Right kidney (tissue), 9 donors: Measurements from ENCODE around the gene PRR23A.
"Not testable (repeated sequence)": the region's sequence is repeated elsewhere in the genome, so short reads cannot be mapped to it uniquely, and the experiment has no call there.

Experiments
- DNase-seq: peaks from one replicate; pipeline ENCODE4 v3.0.0-alpha.2; 2016
- long read RNA-seq, 8 donors: transcript quantifications; one replicate each; lab custom pipeline, GENCODE V29; 2026

Gene PRR23A
- long read RNA-seq, donor 1, result 0 reads
- long read RNA-seq, donor 2, result 0 reads
- long read RNA-seq, donor 3, result 0 reads
- long read RNA-seq, donor 4, result 0 reads
- long read RNA-seq, donor 5, result 0 reads
- long read RNA-seq, donor 6, result 0 reads
- long read RNA-seq, donor 7, result 0 reads
- long read RNA-seq, donor 8, result 0 reads

DNA sequence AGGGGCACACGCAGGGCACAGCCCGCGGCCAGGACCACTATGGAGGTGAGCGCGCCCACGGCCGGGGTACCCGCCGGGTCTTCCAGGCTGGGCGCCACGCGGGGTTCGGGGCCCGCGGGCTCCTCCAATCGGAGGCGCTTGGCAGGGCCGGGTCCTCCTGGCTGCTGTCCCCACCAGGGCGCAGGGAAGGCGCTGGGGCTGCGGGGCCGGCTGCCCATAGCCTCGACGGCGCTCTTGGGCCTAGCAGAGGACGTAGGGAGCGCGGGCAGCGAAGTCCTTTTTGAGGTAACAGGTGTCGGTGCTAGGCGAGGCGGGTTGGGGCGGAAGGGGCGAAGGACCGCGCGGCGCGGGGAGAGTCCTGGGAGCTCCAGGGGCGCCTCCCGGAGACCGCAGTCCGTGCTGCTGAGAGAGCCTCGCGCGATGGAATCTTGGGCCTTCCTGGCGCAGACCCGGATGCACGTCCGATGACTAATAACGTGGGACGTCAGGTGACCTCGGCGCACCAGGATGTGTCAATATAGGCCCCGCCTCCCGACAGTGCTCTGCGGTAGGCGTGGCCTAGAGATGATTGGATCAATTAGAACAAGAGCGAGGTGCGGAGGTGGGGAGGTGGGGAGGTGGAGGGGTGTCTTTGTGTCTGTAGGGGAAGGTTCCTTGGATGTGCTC is at the start of gene PRR23A:
Gene PRR23A (minus strand): TSS at position 218 of the 666 bp plus-strand sequence. CDS start 0 bp downstream, at position 218.
- no peak for DNase-seq

DNA sequence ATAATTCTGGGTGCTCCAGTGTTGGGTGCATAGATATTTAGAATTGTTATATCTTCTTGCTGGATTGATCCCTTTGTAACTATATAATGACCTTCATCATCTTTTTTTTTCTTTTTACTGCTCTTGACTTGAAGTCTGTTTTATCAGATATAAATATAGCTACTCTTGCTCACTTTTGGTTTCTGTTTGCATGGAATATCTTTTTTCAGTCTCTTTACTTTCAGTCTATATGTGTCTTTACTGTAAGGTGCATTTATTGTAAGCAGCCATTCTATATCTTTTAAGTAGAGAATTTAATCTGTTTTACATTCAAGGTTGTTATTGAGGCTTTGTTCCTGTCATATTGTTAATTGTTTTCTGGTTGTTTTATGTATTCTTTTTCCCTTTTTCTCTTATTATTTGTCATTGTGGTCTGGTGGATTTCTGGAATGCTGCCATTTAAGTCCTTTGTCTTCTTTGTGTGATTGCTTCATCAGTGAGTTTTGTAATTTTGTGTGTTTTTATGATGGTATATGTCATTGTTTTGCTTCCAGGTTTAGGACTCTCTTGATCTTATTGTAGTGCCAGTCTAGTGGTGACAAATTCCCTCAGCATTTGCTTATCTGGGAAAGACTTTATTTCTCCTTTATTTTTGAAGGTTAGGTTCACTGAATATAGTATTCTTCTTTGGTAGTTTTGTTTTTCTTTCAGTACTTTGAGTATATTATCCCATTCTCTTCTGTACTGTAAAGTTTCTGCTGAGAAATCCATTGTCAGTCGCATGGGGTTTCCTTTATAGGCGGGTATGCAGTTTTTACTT is 46.9 kb upstream of the PRR23A start:
- no peak for DNase-seq

DNA sequence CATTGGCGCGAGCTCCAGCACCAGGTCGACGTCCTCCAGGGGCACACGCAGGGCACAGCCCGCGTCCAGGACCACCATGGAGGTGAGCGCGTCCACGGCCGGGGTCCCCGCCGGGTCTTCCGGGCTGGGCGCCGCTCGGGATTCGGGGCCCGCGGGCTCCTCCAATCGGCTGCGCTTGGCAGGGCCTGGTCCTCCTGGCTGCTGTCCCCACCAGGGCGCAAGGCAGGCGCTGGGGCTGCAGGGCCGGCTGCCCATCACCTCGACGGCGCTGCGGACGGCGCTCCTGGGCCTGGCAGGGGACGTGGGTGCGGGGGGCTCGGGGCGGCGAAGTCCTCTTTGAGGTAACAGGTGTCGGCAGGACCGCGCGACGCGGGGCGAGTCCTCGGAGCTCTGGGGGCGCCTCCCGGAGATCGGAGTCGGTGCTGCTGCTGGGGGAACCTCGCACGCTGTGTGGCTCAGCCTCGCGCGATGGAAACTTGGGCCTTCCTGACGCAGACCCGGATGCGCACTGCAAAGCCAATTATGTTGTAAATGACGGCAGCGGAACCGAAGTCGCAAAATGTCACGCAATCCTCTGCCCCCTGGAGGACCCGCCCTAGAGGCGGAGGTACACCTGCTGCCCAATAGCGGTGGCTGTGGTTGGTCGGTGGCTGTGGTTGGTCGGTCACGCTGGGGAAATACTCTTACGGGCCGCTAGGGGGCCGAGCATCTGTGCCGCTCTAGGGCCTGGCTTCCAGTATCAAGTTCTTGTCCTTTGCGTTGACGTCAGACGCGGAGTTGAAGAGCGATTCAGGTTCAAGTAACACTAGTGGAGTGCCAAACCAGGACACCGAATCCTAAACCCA is 38.5 kb upstream of the PRR23A start, which contains the start of gene PRR23C:
Gene PRR23C (minus strand): TSS at position 527 of the 845 bp plus-strand sequence. CDS start 272 bp downstream, at position 255.
- no peak for DNase-seq

DNA sequence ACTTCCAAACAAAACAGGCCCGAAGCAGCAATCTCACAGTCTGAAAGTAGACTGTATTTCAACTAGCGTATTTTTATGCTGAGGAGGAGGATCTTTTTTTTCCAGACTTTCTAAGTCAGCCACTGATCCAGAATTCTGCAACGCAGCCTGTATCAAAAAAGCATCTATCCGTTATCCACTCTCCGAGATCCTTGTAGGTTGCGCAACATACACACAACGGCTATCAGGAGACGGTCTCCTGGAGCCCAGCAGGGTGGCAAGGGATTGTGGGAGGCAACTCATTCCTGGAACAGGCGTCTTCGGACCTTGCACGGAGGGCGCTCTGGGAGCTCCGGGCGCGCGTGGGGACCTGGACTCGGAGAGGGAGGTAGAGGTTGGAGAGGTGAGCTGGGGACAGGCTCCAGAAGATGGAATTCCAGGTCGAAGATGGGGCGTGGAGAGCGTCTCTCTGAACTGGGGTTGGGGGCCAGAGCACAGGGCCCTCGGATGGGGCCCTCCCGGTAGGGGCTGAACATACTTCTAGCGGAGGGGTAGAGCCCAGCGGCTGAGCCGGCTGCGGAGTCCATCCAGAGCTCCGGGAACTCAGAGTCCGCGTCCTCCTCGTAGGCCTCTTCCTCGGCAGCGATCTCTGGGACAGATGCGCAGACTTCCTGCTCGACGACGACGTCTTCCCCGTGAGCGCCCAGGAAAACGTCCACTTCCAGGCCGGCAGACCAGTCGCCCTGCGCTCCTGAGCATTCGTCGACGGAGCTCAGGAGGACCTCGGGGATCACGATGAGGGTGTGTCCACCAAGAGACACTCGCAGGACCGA is 37.7 kb upstream of the PRR23A start:
- DNase-seq, result no peak

DNA sequence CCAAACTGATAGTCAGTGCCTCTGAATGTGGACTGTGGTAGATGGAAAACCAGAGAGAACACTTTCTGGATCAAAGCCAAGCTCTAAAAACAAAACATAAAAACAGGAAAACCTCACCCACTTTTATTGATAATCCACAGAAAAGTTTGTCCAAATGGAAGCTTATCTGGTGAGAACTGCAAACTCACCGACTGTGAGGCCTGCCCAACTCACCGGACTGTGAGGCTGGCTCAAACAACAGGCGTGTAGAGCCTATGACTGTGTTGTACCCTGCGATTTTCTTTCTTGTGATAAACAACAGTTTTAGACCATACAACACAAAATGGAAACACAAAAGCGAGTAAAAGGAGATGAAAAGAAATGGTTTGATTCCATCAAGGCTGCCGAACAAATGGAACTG is 31.4 kb upstream of the PRR23A start:
- DNase-seq, result no peak

DNA sequence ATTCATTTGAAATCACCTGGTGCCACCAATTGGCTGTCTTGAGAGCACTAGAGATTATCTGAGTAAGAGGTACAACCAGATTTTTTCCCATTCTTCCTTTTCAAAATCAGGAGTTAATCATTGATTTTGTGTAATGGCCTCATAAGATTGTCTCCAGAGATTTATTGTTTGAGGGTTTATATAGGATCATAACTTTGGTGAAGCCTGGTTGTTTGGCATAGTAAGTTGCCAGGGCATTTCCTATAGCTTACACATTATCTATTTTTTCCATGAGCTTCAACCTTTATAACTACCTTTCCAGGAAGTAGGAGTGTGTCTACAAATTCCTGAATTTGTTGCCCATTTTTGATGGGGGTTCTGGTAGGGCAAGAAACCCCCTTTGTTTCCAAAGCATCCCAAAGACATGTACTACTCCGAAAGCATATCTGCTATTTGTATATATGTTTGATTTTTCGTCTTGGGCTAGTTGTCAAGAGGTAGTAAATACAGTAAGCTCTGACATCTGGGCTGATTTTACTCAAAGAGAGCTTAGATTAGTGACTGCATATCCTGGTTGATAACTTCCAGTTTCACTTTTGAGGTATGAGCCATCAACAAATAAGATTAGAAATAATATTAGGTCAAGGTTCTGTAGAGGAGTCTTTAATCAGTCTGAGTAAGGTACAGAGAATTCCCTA is 26.4 kb upstream of the PRR23A start:
- no peak for DNase-seq

DNA sequence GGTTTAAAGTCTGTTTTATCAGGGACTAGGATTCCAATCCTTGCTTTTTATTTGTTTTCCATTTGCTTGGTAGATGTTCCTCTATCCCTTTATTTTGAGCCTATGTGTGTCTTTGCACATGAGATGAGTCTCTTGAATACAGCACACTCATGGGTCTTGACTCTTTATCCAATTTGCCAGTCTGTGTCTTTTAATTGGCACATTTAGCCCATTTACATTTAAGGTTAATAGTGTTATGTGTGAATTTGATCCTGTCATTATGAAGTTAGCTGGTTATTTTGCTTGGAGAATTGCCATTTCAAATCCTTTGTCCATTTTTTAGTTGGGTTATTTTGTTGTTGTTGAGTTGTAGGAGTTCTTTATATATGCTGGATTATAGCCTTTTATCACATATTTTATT is 24.5 kb upstream of the PRR23A start:
- not testable (repeated sequence) for DNase-seq

DNA sequence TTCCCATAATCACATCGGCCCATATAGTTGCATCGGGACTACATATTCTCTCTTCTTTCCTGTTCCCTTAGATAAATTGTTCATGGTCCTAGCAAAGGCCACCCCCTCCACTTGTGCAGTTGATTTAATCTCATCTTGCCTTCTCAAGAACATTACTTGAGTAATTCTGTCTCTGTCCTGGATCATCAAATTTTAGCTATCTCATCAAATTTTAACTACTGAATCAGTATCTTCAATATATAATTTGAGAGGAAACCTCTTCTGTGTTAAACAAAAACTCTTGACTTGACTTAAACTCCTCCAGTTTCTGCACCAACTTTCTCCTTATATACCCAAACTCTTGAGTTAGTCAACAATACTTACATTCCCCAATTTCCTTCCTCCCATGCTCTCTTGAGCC is 18.9 kb upstream of the PRR23A start:
- DNase-seq, result no peak

DNA sequence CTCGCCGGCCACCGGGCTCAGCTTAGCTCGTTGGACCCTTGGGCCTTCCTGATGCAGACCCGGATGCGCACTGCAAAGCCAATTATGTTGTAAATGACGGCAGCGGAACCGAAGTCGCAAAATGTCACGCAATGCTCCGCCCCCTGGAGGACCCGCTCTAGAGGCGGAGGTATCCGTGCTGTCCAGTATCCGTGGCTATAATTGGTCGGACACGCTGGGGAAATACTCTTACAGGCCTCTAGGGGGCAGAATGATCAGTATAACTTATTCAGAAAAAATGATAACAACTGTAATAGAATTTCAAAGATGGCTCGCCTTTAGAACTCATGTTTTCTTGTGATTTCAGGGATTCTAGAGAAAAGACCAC is 14.8 kb upstream of the PRR23A start, which contains the start of gene PRR23B:
Gene PRR23B (minus strand): TSS at position 59 of the 367 bp plus-strand sequence. CDS start 265 bp downstream, outside the sequence.
- DNase-seq, result no peak

DNA sequence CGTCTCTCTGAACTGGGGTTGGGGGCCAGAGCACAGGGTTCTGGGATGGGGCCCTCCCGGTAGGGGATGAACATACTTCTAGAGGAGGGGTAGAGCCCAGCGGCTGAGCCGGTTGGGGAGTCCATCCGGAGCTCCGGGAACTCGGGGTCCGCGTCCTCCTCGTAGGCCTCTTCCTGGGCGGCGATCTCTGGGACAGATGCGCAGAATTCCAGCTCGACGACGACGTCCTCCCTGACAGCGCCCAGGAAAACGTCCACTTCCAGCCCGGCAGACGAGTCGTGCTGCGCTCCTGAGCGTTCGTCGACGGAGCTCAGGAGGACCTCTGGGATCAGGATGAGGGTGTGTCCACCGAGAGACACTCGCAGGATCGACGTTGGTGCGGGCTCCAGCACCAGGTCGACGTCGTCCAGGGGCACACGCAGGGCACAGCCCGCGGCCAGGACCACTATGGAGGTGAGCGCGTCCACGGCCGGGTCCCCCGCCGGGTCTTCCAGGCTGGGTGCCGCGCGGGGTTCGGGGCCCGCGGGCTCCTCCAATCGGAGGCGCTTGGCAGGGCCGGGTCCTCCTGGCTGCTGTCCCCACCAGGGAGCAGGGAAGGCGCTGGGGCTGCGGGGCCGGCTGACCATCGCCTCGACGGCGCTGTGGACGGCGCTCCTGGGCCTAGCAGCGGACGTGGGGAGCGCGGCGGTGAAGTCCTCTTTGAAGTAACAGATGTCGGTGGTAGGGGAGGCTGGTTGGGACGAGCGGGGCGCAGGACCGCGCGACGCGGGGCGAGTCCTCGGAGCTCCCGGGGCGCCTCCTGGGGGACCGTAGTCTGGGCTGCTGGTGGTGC is 14.2 kb upstream of the PRR23A start:
- DNase-seq, result no peak

DNA sequence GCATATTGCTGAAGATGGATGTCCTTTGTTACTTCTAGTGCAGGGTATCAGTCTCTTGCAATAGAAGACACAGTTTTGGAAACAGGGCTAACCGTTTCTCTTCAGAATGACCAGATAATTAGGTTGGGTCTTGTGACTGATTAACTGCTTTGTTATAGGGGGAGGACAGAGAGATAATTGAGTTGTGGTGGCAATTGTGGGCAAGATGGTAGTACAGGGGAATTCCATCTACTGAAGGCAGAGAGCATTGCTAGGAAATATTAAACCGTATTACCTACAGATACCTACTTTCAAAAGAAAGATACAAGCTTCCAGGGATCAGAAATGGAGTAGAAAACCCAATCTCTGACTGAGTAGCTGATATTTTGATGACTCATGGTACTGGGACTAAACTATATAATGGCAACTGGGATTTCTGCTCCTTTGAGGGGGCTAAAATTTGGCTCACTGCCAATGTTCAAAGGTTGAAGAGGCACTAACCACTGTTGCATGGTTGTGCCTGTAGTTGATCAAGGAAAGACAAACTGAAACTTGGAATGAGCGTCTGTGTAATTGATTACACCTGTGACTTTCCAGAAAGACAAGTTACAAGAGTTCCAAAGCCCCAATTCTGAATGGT is 10.5 kb upstream of the PRR23A start:
- DNase-seq, result no peak

DNA sequence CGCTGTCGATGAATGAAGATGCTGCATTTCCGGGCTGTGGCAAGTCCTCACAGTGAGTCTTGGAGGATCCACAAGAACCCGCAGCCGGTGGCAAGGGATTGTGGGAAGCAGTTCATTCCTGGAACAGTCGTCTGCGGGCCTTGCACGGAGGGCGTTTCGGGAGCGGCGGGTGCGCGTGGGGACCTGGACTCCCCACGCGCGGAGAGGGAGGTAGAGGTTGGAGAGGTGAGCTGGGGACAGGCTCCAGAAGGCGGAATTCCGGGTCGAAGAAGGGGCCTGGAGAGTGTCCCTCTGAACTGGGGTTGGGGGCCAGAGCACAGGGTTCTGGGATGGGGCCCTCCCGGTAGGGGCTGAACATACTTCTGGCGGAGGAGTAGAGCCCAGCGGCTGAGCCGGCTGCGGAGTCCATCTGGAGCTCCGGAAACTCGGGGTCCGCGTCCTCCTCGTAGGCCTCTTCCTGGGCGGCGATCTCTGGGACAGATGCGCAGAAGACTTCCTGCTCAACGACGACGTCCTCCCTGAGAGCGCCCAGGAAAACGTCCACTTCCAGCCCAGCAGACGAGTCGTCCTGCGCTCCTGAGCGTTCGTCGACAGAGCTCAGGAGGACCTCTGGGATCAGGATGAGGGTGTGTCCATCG is 593 bp downstream of the PRR23A start:
- no peak for DNase-seq

DNA sequence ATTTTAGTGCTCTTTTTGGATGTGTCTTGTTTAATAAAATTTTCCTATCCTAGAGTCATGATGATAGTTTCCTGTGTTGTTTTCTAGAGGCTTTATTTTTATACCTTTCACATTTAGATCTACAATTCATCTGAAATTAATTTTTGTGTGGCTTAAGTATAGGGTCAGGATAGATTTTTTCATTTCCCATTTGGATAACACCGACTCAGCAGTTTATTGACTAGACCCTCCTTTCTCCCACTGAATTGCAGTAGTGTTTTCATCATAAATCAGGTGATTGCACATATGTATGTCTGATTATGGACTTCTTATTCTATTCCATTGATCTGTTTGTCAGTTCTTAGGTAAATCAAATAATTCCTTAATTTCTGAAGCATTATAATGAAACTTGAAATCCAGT is 10.4 kb downstream of the PRR23A start:
- no peak for DNase-seq

DNA sequence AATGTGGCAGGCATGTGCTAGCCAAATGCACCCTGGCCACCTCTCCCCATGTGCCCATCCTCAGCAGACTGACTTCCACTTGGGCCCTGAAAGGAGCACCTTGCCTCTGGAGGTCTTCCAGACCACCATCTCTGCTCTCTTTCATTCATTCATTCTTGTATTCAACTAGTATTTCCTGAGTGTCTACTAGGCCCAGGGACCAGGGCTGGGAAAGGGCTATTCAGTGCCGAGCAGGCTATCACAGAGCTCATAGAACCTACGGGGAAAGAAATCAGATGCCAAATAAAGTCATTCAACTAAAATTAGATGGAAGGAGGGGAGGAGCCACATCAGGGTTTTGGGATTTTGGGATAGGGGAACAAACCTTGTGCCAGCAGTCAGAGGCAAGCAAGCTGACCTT is 18.9 kb downstream of the PRR23A start:
- DNase-seq, result no peak

DNA sequence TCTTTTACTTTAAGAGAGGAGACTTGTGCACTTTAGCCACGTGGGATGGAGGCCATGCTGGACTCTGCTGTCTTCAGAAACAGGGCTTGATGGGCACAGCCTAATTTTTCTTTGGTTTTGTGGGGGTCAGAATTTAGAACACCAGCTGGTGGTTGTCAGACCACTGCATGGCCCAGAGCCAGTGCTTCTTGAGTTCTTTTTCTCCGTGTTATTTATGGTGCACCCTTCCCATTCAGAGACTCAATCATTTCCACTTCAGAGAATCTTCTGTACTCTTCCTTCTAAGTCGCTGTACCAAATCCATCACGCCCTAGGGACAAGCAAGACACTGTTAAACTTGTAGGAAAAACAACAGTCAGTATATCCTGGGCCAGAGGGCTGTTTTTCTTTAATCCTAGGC is 20.1 kb downstream of the PRR23A start:
- no peak for DNase-seq

DNA sequence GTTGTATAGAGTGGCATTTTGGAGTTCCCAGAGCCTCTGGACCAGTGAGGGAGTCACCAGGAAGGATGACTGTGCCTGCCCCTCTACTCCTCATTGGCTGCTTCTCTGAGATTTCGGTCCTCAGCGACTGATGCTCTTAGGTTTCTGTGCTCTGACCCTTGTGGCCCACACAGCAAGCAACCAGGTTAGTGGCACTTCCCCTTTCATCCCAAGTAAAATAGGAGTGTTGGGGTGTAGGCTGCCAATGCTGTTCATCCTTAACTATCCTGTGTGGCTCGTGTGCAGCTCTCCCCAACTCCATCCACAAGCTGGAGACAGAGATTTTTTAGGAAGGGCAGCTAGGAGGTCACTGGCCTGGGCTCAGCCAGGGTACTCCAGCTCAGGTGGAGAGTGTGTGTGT is 21.3 kb downstream of the PRR23A start:
- no peak for DNase-seq

DNA sequence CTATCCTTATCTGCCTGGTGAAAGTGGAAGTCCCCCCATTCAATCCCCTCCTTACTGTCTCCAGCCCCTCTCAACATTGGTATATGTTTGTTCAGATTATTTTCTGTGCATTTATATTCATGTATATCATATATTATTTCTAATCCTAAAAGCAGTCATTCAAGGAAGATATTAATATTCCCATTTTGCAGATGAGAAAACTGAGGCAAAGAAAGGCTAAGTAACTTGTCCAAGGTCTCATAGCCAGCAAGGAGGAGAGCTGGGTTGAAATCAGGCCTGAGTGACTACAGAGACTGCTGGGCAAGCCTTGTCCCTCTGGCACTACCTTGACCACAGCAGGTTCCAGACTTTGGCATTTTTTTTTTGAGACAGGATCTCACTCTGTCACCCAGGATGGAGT is 30.0 kb downstream of the PRR23A start:
- no peak for DNase-seq

DNA sequence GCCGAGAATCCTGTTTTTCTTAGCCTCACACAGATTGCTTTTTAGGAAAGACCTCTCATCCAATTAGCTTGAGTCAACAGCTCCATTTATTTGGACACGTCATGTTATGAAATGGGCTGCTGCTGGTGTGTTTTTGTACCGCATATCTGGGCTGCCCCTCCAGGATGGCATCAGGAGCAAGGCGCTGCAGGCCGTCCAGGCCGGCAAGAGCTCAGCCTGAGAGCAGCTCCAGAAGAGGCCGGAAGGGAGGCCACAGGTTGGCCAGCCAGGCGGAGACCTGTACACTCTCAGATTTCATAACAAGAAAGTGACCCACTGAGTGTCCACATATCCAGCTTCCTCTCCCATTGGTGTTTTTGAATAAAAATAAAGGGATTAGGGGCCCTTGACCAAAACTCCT is 30.7 kb downstream of the PRR23A start:
- DNase-seq, result no peak

DNA sequence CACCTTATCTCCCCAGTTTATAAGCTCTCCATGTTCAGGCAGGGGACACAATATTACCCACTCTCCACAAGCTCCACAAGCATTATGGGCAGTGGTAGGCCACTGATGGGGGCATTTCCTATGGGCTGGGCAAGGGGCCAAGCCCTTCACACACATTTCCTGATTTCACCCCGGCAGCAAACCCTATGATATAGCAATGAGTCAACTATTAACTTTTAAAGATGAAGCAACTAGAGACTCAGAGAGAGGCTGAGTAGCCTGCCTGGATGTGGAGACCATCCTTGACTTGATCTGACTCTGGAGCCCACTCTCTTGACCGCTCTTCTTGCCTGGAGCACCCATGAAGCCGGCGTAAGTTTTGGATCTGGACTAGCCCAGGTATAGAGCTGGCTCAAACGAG is 31.6 kb downstream of the PRR23A start:
- no peak for DNase-seq
